GM12878 (cell line): Measurements from ENCODE around the gene C4BPB. TPM values are rescaled to one million over a fixed set of nuclear protein-coding genes. Genes with fewer than 3 reads are reported as not detected.

Source experiments
- ATAC-seq: fragments of 200-7000 bp; cut with Tn5 transposase; 3 replicates; pipeline ENCODE4 v1.9.1; 2020; ENCODE audit warnings: mild to moderate bottlenecking, moderate library complexity
- BruUV-seq: library from RNA; stranded (reverse); fragments of 400-500 nt; replicated peaks from 2 replicates; lab custom pipeline; 2021; lab: Mats Ljungman, UMichigan
- CTCF ChIA-PET: fragments of 300-600 bp; sonication (Branson Sonifier 250); formaldehyde crosslinking; extraction: SDS; loops from one replicate; lab custom pipeline; 2021; ENCODE audit warnings: inconsistent platforms; lab: Yijun Ruan, JAX
- POLR2A ChIA-PET: fragments of 350-600 bp; formaldehyde crosslinking; extraction: SDS; loops from one replicate; lab custom pipeline; 2021; ENCODE audit warnings: inconsistent platforms; lab: Charles Lee
- RAD21 ChIA-PET: fragments of 300-600 bp; sonication (Branson Sonifier 250); formaldehyde crosslinking; loops from one replicate; lab custom pipeline; 2023; ENCODE audit warnings: antibody characterized with exemption; ENCODE audit not compliant: unreplicated experiment; lab: Charles Lee
- SMC1A ChIA-PET: fragments of 300-600 bp; sonication (Branson Sonifier 250); formaldehyde crosslinking; loops from one replicate; lab custom pipeline; 2023; ENCODE audit not compliant: unreplicated experiment, uncharacterized antibody; lab: Charles Lee
- DNase-seq: peaks from one replicate; pipeline ENCODE4 v3.0.0-alpha.2; 2011; ENCODE audit warnings: low read depth, low spot score
- FAIRE-seq: peaks from 3 replicates; lab custom pipeline; 2011; peaks lifted over from hg19 to GRCh38; lab: Jason Lieb, UNC
- H2AFZ ChIP-seq: 2 replicates; pipeline ENCODE4 v1.6.0; 2011; ENCODE audit warnings: low read depth, low read length, control low read depth; ENCODE audit not compliant: control insufficient read depth
- H3K27ac ChIP-seq: 2 replicates; pipeline ENCODE4 v1.5.1; 2011; ENCODE audit warnings: control low read depth; ENCODE audit not compliant: control insufficient read depth, insufficient read depth
- H3K27me3 ChIP-seq, 2 experiments: replicated peaks in 1 of 2; 2 replicates each; pipeline versions ENCODE4 v1.6.0 to v1.6.1; 2011; ENCODE audit warnings: low read length in 1 of 2; ENCODE audit not compliant: control insufficient read depth in 2 of 2, insufficient read depth in 2 of 2
- H3K36me3 ChIP-seq, 2 experiments: 2 replicates each; pipeline ENCODE4 v1.5.1; 2011; ENCODE audit warnings: low read length in 1 of 2; ENCODE audit not compliant: control insufficient read depth in 2 of 2, insufficient read depth in 2 of 2
- H3K4me1 ChIP-seq: 2 replicates; pipeline ENCODE4 v1.6.1; 2011; ENCODE audit warnings: mild to moderate bottlenecking, low read length, moderate library complexity, mixed read lengths; ENCODE audit not compliant: control insufficient read depth, insufficient read depth
- H3K4me2 ChIP-seq: 2 replicates; pipeline ENCODE4 v1.6.0; 2011; ENCODE audit warnings: control low read depth; ENCODE audit not compliant: control insufficient read depth, insufficient read depth
- H3K4me3 ChIP-seq: fragments of 200-600 bp; sonication (generic); 2 replicates; pipeline ENCODE4 v1.5.1; 2016
- H3K79me2 ChIP-seq: 2 replicates; pipeline ENCODE4 v1.6.0; 2011; ENCODE audit warnings: low read length; ENCODE audit not compliant: control insufficient read depth, insufficient read depth
- H3K9ac ChIP-seq: 2 replicates; pipeline ENCODE4 v1.8.0; 2011; ENCODE audit warnings: low read length, control low read depth, mixed read lengths; ENCODE audit not compliant: control insufficient read depth, insufficient read depth
- H3K9me3 ChIP-seq: replicated peaks from 3 replicates; pipeline ENCODE4 v1.5.1; 2011; ENCODE audit warnings: mild to moderate bottlenecking, low read length; ENCODE audit not compliant: control insufficient read depth, insufficient read depth
- H4K20me1 ChIP-seq: 2 replicates; pipeline ENCODE4 v1.6.0; 2011; ENCODE audit not compliant: control insufficient read depth, insufficient read depth
- FOXM1 ChIP-seq: IDR thresholded peaks from 2 replicates; pipeline ENCODE4 v1.6.1; 2012; ENCODE audit warnings: low read depth, mild to moderate bottlenecking, inconsistent platforms, low read length, moderate library complexity
- NFIC ChIP-seq: IDR thresholded peaks from 2 replicates; pipeline ENCODE4 v1.6.1; 2012; ENCODE audit warnings: low read depth, mild to moderate bottlenecking, inconsistent platforms, low read length, moderate library complexity
- WGBS: methylation state at CpG from one replicate; pipeline ENCODE4 v1.1.6; 2016; ENCODE audit warnings: low lambda C conversion rate; ENCODE audit not compliant: insufficient replicate concordance, insufficient coverage; ENCODE audit errors: missing lambda C conversion rate; 5-methylcytosine and 5-hydroxymethylcytosine counted together
- in situ Hi-C: fragments of 300-500 bp; cut with MboI; formaldehyde crosslinking; loops from 9 replicates; pipeline ENCODE4 v1.14.3; 2018; ENCODE audit warnings: mixed read lengths
- intact Hi-C: fragments of 100-400 bp; cut with micrococcal nuclease; formaldehyde crosslinking; loops from one replicate; pipeline ENCODE4 v1.14.2; 2022; ENCODE audit not compliant: unreplicated experiment
- polyA plus RNA-seq, 11 experiments: library from polyadenylated mRNA; depleted of rRNA in 4 of 11; unstranded in 6 of 11; stranded (reverse) in 5 of 11; fragments of >200 nt; fragmentation: Nextera tagmentation in 4 of 11; fragmentation: Illumina TruSeq in 1 of 11; extraction: Ambion mirVana in 4 of 11; extraction: Trizol in 1 of 11; gene quantifications; 1 replicate in 1 of 11; 2 replicates in 10 of 11; pipeline versions ENCODE4 v1.2.1 to v1.2.3, GENCODE V29; 2011 to 2016; ENCODE audit warnings: inconsistent platforms in 2 of 11, missing spikeins in 2 of 11, low read depth in 1 of 11
- total RNA-seq, 4 experiments: library from RNA; depleted of rRNA in 3 of 4; stranded (reverse); fragments of >200 nt in 3 of 4; fragmentation: Illumina TruSeq in 1 of 4; extraction: Trizol in 1 of 4; gene quantifications; 2 replicates each; pipeline versions ENCODE4 v1.2.1 to v1.2.3, GENCODE V29; 2013 to 2021
- TF ChIP-seq, protein P1 (sequence below): fragments of 150-350 bp; IDR thresholded peaks from 2 replicates; pipeline ENCODE4 v1.6.1; 2014; ENCODE audit warnings: mild to moderate bottlenecking, low read depth, low read length

Gene C4BPB
- total and polyA plus RNA-seq, 10 of the 15 experiments (the other 5 are each of a cell fraction or from before 2014, with no cell fraction given) = 0.31 to 1.2 (median 0.53) TPM; not detected in 1

- H3K4me2 ChIP-seq = peak overlapping the region; percentile 60; the same call in 1 of the 2 replicates
- no peaks in the 10 kb centered on the region for H3K36me3 ChIP-seq
- H3K27ac ChIP-seq = no peak overlapping the region; the same call in 1 of the 2 replicates
- H2AFZ ChIP-seq = peak overlapping the region; percentile 82
- peak; percentile 3; the same call in 1 of the 2 replicates for TF ChIP-seq NFIC
- no peak for TF ChIP-seq FOXM1
- TF ChIP-seq, protein P1, sequence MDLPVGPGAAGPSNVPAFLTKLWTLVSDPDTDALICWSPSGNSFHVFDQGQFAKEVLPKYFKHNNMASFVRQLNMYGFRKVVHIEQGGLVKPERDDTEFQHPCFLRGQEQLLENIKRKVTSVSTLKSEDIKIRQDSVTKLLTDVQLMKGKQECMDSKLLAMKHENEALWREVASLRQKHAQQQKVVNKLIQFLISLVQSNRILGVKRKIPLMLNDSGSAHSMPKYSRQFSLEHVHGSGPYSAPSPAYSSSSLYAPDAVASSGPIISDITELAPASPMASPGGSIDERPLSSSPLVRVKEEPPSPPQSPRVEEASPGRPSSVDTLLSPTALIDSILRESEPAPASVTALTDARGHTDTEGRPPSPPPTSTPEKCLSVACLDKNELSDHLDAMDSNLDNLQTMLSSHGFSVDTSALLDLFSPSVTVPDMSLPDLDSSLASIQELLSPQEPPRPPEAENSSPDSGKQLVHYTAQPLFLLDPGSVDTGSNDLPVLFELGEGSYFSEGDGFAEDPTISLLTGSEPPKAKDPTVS = no peak
- ATAC-seq (no peak; the same call in 2 of the 3 replicates), FAIRE-seq (no peak), DNase-seq (no peak)
- no peaks in the 10 kb centered on the region for H3K79me2 ChIP-seq
- H4K20me1 ChIP-seq = no peaks in the 10 kb centered on the region
- in situ Hi-C loops (loop anchor here (5.0 kb wide), 1 partner anchor 408 kb away; the partner anchor contains the start of gene CR1), intact Hi-C loops (no loop called here)
- RAD21 ChIA-PET = interaction anchor here (1.0 to 1.4 kb wide), 4 partner anchors 10 to 320 kb away, joined by 3 to 5 read pairs (median 4); partner anchors contain the start of gene CD55
- H3K27me3 ChIP-seq = no peaks in the 10 kb centered on the region
- WGBS = 86% methylated on average over 17 of the region's 17 CpGs
- H3K9ac ChIP-seq = no peak overlapping the region
- no peaks in the 10 kb centered on the region for H3K9me3 ChIP-seq
- POLR2A ChIA-PET = no interaction called here
- no TSS peak for BruUV-seq
- SMC1A ChIA-PET = interaction anchor here (0.7 to 1.7 kb wide), 6 partner anchors 11 to 358 kb away, joined by 3 to 5 read pairs (median 3); no protein-coding TSS in a partner anchor
- H3K4me1 ChIP-seq = peaks cover 4% of the 10 kb centered on the region; the same call in 1 of the 2 replicates
- CTCF ChIA-PET = interaction anchor here (0.6 to 4.4 kb wide), 7 partner anchors 10 to 410 kb away, joined by 3 to 29 read pairs (median 4); no protein-coding TSS in a partner anchor
- H3K4me3 ChIP-seq = peak overlapping the region; percentile 39; the same call in 1 of the 2 replicates
These were observed 1.1 kb downstream of the C4BPB start for GRCh38 chr1:207089627-207090355.
